GM18907 (cell line): ENCODE results near the gene CARTPT.

Source experiments
- ATAC-seq: cut with Tn5 transposase; IDR thresholded peaks from one replicate; pipeline ENCODE4 v1.9.1; 2021; ENCODE audit warnings: mild to moderate bottlenecking, moderate library complexity; ENCODE audit not compliant: unreplicated experiment

The CARTPT gene

GRCh38 chr5:71737931-71738539, 19.0 kb downstream of the CARTPT start:
- no peak for ATAC-seq

GRCh38 chr5:71738662-71739361, 19.7 kb downstream of the CARTPT start:
- ATAC-seq, result peak; percentile 43

DNA sequence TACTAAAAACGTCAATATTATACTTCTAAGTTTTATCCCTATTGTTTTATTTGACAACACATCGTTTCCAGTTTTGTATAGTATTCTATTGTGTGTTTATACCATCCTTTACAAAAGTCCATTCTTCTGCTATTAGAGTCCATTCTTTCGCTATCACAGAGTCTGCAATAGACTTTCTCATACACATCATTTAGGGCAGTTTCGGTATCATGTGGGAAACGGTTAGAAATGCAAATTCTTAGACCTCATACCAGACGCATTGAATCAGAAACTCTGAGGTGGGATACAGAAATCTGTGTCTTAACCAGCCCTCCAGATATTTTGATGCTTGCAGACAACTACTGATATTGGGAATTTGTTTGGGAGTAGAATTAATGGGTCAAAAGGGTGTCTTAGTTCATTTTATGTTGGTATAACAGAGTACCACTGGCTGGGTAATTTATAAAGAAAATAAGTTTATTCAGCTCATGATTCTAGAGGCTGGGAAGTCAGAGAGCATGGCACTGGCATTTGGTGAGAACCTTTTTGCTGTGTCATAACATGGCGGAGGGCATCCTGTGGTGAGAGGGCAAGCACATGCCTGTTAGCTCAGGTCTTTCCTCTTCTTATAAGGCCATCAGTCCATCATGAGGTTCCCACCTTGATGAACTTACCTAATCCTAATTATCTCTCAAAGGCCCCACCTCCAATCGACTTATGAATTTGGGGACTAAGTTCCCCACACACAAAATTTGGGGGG, 21.1 kb downstream of the CARTPT start:
- ATAC-seq, result peak; percentile 94

DNA sequence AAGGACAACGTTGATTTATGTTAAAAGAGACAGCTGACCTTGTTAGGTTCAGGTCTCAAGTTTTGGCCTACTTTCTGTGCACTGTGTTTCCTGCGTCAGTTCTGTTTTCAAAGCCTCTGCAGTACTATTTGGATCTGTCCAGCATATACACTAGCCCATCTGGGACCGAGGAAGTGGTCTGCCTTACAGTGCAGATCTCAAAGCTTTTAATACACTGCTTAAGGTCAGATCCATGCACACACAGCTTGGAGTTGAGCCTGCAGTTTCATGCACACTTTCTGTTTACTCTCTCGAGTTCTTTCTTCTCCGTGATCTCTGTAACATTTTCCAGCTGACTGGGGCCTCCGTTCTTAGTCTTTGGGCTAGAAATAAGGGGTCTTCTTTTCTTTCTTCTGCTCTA, 24.1 kb downstream of the CARTPT start:
- ATAC-seq, result no peak

DNA sequence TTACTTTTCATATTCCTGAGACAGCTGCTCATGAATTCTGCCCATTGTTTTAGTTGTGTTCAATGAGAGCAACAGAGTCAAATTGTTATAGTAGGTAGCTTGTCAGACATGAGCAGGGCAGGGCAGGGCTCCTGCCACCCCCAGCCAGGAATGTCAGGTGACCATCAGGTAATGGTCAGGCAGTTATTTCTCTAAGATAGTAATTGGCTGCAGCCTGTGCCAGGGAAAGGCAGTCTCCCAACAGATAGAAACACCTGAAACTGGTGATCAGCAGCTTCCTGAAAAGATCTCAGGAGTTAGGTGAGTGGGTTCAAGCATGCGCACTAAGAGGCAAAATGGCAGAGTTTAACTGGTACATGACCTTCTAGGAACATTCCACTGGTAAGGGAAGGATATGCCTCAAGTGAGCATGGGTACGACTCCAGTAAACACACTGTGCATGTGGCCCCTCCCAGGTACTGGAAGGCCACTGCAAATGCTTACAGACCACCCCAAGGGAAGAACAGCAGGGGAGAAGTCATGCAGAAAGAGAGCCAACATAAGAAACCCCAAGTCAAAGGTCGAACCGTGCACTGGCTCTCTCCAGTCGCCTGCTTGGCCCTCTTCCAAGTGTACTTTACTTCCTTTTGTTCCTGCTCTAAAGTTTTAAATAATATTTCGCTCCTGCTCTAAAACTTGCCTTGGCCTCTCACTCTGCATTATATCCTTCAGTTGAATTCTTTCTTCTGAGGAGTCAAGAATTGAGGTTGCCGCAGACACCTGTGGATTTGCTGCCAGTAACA, 25.1 kb downstream of the CARTPT start:
- no peak for ATAC-seq

DNA sequence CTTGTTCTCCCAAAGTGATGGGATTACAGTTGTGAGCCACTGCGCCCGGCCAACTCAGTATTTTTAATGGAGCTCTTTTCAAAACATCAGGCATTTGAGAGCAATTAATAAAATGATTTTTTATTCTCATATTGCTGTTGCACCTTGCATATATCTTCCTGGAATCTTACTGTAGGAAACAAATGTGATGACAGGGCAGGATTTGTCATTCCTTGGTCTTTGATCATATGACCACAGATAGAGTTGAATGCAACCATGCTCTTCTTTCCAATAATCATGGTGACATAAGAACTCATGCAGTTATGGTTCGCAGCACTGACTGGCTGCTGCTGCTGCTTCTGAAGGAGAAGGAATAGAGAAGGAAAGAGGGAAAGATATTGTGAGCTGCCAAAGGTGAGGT, 28.1 kb downstream of the CARTPT start:
- no peak for ATAC-seq

- no peak for ATAC-seq
These were observed 29.3 kb downstream of the CARTPT start for GRCh38 chr5:71748360-71748759.

DNA sequence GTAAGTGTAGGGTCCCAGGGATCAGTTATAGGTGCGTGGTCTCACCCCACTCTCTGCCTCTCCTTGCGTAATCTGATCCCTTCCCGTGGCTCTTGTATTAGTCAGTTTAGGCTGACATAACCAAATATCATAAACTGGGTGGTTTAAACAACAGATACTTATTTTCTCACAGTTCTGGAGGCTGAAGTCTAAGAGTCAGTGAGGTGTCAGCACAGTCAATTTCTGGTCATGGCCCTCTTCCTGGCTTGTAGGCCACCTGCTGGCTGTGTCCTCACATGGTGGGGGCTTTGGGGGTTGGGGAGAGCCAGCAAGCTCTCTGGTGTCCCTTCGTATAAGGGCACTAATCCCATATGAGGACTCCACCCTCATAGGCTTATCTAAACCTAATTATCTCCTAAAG, 32.3 kb downstream of the CARTPT start:
- ATAC-seq, result no peak

GRCh38 chr5:71752441-71753190, 33.5 kb downstream of the CARTPT start:
- ATAC-seq, result no peak

GRCh38 chr5:71757590-71758543, 38.8 kb downstream of the CARTPT start:
- ATAC-seq, result peak; percentile 91

- no peak for ATAC-seq
These were observed 43.8 kb downstream of the CARTPT start for GRCh38 chr5:71762826-71763225.

- no peak for ATAC-seq
These were observed 48.6 kb downstream of the CARTPT start for GRCh38 chr5:71767661-71768060.

- ATAC-seq, result no peak
These were observed 50.2 kb downstream of the CARTPT start for GRCh38 chr5:71769287-71769686.

GRCh38 chr5:71770381-71770780, 51.3 kb downstream of the CARTPT start:
- no peak for ATAC-seq
